KMS-11 (cell line): ENCODE measurements around the gene LRFN4.

Experiments
- H2AFZ ChIP-seq: fragments of 200-600 bp; sonication (generic); 2 replicates; pipeline ENCODE4 v1.6.1; 2016; ENCODE audit warnings: antibody characterized with exemption, mixed run types, low read depth
- H3K27ac ChIP-seq: fragments of 200-600 bp; sonication (generic); 2 replicates; pipeline ENCODE4 v1.6.1; 2016; ENCODE audit warnings: mild to moderate bottlenecking, mixed run types
- H3K27me3 ChIP-seq: fragments of 200-600 bp; sonication (generic); 2 replicates; pipeline ENCODE4 v1.6.1; 2017; ENCODE audit warnings: mild to moderate bottlenecking, low read depth, mixed run types, moderate library complexity; ENCODE audit not compliant: insufficient read depth
- H3K36me3 ChIP-seq: fragments of 200-600 bp; sonication (generic); 2 replicates; pipeline ENCODE4 v1.6.1; 2017; ENCODE audit warnings: mild to moderate bottlenecking, mixed run types; ENCODE audit not compliant: insufficient read depth
- H3K4me1 ChIP-seq: fragments of 200-600 bp; sonication (generic); 2 replicates; pipeline ENCODE4 v1.6.1; 2016; ENCODE audit warnings: mild to moderate bottlenecking, low read depth, mixed run types; ENCODE audit not compliant: poor library complexity, severe bottlenecking
- H3K4me2 ChIP-seq: fragments of 200-600 bp; sonication (generic); 2 replicates; pipeline ENCODE4 v1.7.0; 2016; ENCODE audit warnings: mild to moderate bottlenecking, mixed run types
- H3K4me3 ChIP-seq: fragments of 200-600 bp; sonication (generic); IDR thresholded peaks from 2 replicates; pipeline ENCODE4 v1.6.1; 2017; ENCODE audit warnings: low read depth, low read length, mixed read lengths; ENCODE audit not compliant: insufficient read depth
- H3K79me2 ChIP-seq: fragments of 200-600 bp; sonication (generic); 2 replicates; pipeline ENCODE4 v1.6.1; 2016; ENCODE audit warnings: low read depth, mixed run types; ENCODE audit not compliant: insufficient read depth
- H3K9ac ChIP-seq: fragments of 200-600 bp; sonication (generic); 2 replicates; pipeline ENCODE4 v1.6.1; 2016; ENCODE audit warnings: mild to moderate bottlenecking, mixed run types
- H4K20me1 ChIP-seq: fragments of 200-600 bp; sonication (generic); 2 replicates; pipeline ENCODE4 v1.6.1; 2016; ENCODE audit warnings: mild to moderate bottlenecking, mixed run types; ENCODE audit not compliant: insufficient read depth
- CTCF ChIP-seq: fragments of 200-600 bp; sonication (generic); conservative IDR thresholded peaks from 2 replicates; pipeline ENCODE4 v1.6.1; 2017; ENCODE audit warnings: low read depth, mild to moderate bottlenecking, antibody characterized with exemption, low read length, moderate library complexity, mixed read lengths

Gene LRFN4

DNA sequence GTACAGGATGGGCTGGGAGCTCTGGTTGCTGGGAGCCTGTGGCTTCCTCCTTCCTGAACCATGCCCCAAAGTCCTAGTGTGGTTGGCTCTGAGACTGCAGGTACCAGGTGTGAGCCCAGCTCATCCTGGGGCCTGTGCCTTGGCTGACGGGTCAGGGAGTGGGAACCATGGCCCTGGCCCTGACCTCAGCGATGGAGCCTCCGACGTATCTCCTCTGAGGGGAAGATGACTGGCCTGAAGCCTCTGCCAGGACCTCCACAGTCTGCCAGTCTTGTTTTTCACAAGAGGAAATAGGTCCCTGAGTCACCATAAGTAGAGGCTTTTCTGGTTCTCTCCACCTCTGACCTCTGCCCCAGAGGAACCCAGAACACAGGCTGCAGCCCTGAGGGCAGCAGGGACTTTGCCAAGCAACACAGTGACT lies 10.2 kb upstream of the LRFN4 start:
- Histone ChIP-seq H3K36me3 (no peaks in the 10 kb centered on the region), H2AFZ (no peak overlapping the region), H3K27me3 (no peaks in the 10 kb centered on the region), H3K4me2 (no peak overlapping the region), H3K9ac (no peak overlapping the region), H3K27ac (no peak overlapping the region), H3K4me1 (peaks cover 12% of the 10 kb centered on the region), H3K4me3 (no peak overlapping the region), H4K20me1 (no peaks in the 10 kb centered on the region), H3K79me2 (peaks cover 29% of the 10 kb centered on the region)
- TF ChIP-seq CTCF = no peak

DNA sequence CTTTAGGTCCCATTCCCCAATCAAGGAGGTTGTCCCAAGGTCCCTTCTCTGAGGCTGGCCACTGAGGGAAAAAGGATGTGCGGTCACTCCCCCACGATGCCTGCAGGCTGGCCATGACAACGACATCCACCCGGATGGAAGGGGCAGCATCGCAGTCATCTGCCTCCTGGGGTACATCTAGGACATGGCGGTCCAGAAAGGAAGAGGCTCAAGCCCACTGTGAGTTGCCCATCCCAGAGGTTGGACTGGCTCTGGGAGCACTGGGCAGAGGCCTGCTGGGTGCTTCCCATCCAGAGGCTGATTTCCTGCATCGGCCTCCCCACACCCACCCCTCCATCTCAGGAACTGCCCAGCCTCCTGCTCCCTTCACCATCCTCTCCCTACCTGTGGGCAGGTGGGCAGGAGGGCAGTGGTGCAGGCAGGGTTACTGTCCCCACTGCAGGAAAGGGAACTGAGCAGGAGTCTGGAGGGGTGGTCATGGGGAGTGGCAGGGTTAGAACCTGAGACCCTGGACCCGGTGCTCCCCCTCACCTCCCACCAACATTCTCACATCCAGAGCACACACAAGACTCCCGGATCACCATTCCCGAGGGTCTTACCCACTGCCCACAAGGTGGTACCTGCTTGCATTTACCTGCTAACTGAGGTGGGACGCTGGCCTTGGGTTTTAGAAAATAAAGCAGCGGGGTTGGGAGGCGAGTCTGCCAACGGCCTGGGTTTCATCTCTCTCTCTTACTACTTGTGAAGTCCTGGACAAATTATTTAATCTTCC lies 9.2 kb upstream of the LRFN4 start:
- peaks cover 6% of the 10 kb centered on the region for H3K4me1 ChIP-seq
- no peak overlapping the region for H3K27ac ChIP-seq
- no peak overlapping the region for H2AFZ ChIP-seq
- no peak overlapping the region for H3K4me3 ChIP-seq
- H3K9ac ChIP-seq = no peak overlapping the region
- H4K20me1 ChIP-seq = no peaks in the 10 kb centered on the region
- TF ChIP-seq CTCF = no peak
- no peaks in the 10 kb centered on the region for H3K27me3 ChIP-seq
- peaks cover 19% of the 10 kb centered on the region for H3K79me2 ChIP-seq
- H3K36me3 ChIP-seq = no peaks in the 10 kb centered on the region
- no peak overlapping the region for H3K4me2 ChIP-seq

DNA sequence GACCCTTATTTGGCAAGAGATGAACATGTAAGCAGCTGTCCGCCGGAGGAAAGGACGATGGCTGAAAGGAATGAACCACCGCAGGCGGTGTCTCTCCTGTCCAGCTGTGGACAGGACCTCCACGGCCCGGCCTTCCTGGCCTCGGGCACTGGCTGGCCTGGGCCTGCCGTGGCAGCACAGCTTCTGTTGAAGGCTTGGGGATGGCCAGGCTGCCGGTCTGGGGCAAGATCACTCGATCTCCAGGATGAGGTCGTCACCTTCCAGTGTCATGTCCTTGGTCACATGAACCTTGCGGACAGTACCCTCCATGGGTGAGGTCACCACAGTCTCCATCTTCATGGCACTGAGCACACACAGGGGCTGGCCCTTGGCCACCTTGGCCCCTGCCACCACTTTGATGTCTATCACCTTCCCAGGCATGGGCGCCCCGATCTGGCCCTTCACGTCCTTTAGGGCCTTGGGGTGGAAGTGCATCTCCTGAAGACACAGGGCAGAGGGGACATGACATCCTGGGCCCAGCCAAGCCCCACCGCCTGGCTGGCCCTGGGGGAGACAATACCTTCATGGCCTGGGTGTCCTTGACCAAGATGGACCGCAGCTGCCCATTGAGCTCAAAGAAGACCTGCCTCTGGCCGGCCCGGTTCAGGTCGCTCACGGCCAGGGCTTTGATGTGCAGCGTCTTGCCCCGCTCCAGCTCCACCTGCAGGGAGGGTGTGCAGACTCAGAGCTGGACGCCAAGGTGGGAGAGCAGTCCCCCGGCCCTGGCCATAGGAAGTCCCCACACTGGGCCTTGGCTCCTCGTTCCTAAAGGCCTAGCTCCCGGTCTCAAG lies 8.0 kb upstream of the LRFN4 start:
- no peak overlapping the region for H3K4me3 ChIP-seq
- no peaks in the 10 kb centered on the region for H3K27me3 ChIP-seq
- H3K79me2 ChIP-seq = peaks cover 10% of the 10 kb centered on the region
- no peak overlapping the region for H3K27ac ChIP-seq
- H3K4me2 ChIP-seq = no peak overlapping the region
- no peaks in the 10 kb centered on the region for H4K20me1 ChIP-seq
- no peak for TF ChIP-seq CTCF
- no peak overlapping the region for H3K9ac ChIP-seq
- H3K36me3 ChIP-seq = no peaks in the 10 kb centered on the region
- no peak overlapping the region for H2AFZ ChIP-seq
- H3K4me1 ChIP-seq = peaks cover 6% of the 10 kb centered on the region

DNA sequence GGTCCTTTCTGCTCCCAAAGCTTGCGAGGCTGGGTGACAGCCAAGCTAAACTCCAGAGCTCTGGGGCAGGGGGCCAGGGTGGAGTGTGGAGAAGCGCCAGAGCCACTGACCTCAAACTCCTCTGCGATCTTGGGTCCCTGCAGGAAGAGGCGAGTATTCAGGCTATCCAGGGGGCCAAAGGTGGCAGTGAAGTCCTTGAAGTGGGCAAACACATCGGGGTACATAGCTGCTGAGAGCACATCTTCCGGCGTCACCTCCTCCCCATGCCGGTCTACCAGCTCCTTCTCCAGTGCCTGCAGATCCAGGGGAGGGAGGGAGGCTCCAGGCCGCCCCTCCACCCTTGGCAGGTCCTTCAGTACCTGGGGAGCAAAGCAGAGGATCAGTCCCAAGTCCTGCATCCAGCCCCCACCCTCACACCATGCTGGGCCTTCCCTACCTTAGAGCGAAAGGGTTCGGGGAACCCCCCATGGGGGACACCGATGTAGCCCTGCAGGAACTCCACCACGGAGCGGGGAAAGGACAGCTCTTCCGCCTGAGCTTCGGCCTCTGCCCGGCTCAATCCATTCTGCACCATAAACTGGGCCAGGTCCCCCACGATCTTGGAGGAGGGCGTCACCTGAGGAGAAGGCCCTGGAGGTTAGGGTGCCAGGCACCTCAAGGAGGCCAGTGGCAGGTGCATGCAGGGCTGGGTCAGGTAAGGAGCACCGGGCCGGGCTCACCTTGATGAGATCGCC lies 7.2 kb upstream of the LRFN4 start:
- H3K36me3 ChIP-seq = no peaks in the 10 kb centered on the region
- H2AFZ ChIP-seq = no peak overlapping the region
- no peaks in the 10 kb centered on the region for H3K4me1 ChIP-seq
- H3K27ac ChIP-seq = no peak overlapping the region
- no peak overlapping the region for H3K9ac ChIP-seq
- H4K20me1 ChIP-seq = no peaks in the 10 kb centered on the region
- TF ChIP-seq CTCF = no peak
- H3K4me2 ChIP-seq = no peak overlapping the region
- no peaks in the 10 kb centered on the region for H3K27me3 ChIP-seq
- no peak overlapping the region for H3K4me3 ChIP-seq
- H3K79me2 ChIP-seq = peaks cover 3% of the 10 kb centered on the region; the same call in 1 of the 2 replicates
